ENCODE data around the gene MSI2.

MSI2 gene

GRCh38 chr17:57599271-57600045, 343.1 kb downstream of the MSI2 start:
- no peak for DNase-seq (ENCODE audit: low spot score)

GRCh38 chr17:57600074-57600473, 343.8 kb downstream of the MSI2 start:
- DNase-seq (ENCODE audit: low spot score), result no peak

- no peak for DNase-seq (ENCODE audit: low spot score)
These were observed 344.9 kb downstream of the MSI2 start for GRCh38 chr17:57601143-57601735.

GRCh38 chr17:57602896-57603295, 346.6 kb downstream of the MSI2 start:
- no peak for DNase-seq (ENCODE audit: low spot score)

- DNase-seq (ENCODE audit: low spot score), result no peak
These were observed 347.2 kb downstream of the MSI2 start for GRCh38 chr17:57603546-57603945.

GRCh38 chr17:57603978-57604377, 347.7 kb downstream of the MSI2 start:
- DNase-seq (ENCODE audit: low spot score), result no peak

GRCh38 chr17:57604771-57605674, 348.7 kb downstream of the MSI2 start:
- peak; percentile 56 for DNase-seq (ENCODE audit: low spot score)

- peak; percentile 7 for DNase-seq (ENCODE audit: low spot score)
These were observed 349.4 kb downstream of the MSI2 start for GRCh38 chr17:57605675-57606105.

GRCh38 chr17:57606111-57606875, 350.0 kb downstream of the MSI2 start:
- no peak for DNase-seq (ENCODE audit: low spot score)

GRCh38 chr17:57607553-57608120, 351.3 kb downstream of the MSI2 start:
- DNase-seq (ENCODE audit: low spot score), result peak; percentile 42

- DNase-seq (ENCODE audit: low spot score), result no peak
These were observed 352.2 kb downstream of the MSI2 start for GRCh38 chr17:57608369-57609124.

GRCh38 chr17:57609125-57609877, 353.0 kb downstream of the MSI2 start:
- DNase-seq (ENCODE audit: low spot score), result no peak

- no peak for DNase-seq (ENCODE audit: low spot score)
These were observed 353.6 kb downstream of the MSI2 start for GRCh38 chr17:57609878-57610270.

GRCh38 chr17:57612202-57613071, 356.1 kb downstream of the MSI2 start:
- peak; percentile 62 for DNase-seq (ENCODE audit: low spot score)

GRCh38 chr17:57614742-57615141, 358.4 kb downstream of the MSI2 start:
- DNase-seq (ENCODE audit: low spot score), result no peak

GRCh38 chr17:57615836-57616757, 359.8 kb downstream of the MSI2 start:
- no peak for DNase-seq (ENCODE audit: low spot score)

- DNase-seq (ENCODE audit: low spot score), result no peak
These were observed 360.9 kb downstream of the MSI2 start for GRCh38 chr17:57617218-57617617.
